Gastrocnemius medialis (tissue), 4 donors: ENCODE data around the gene SYT7. TPM values are rescaled to one million over a fixed set of nuclear protein-coding genes. Genes with fewer than 3 reads are reported as not detected.
A peak's percentile ranks its signal among the peaks of the same experiment; 100 is the strongest.
"Not testable (repeated sequence)": the region's sequence is repeated elsewhere in the genome, so short reads cannot be mapped to it uniquely, and the experiment has no call there.

Experiments
- ATAC-seq, 2 donors: fragments of 150-250 bp; one replicate each; pipeline ENCODE4 v1.9.1; 2016
- DNase-seq, 2 donors: peaks; one replicate each; pipeline ENCODE4 v3.0.0-alpha.2; 2019
- H3K27ac ChIP-seq, 4 donors: fragments of 200-600 bp; sonication (generic); 1 replicate in 1 of 4; 2 replicates in 3 of 4; pipeline ENCODE4 v1.5.1; 2016 to 2018; ENCODE audit warnings: mild to moderate bottlenecking in 2 of 4, moderate library complexity in 1 of 4
- H3K27me3 ChIP-seq, 3 donors: fragments of 200-600 bp; sonication (generic) in 2 of 3; 1 replicate in 1 of 3; 2 replicates in 2 of 3; pipeline versions ENCODE4 v1.5.1 to v1.6.0; 2016 to 2019; ENCODE audit warnings: mild to moderate bottlenecking in 1 of 3, moderate library complexity in 1 of 3
- H3K36me3 ChIP-seq, 2 donors: fragments of 200-600 bp; sonication (generic) in 1 of 2; one replicate each; pipeline ENCODE4 v1.5.1; 2017 to 2018
- H3K4me1 ChIP-seq, 2 donors: fragments of 200-600 bp; sonication (generic) in 1 of 2; one replicate each; pipeline ENCODE4 v1.5.1; 2016 to 2017; ENCODE audit warnings: mild to moderate bottlenecking in 2 of 2
- H3K4me3 ChIP-seq, 4 donors: fragments of 200-600 bp; sonication (generic) in 3 of 4; 1 replicate in 1 of 4; 2 replicates in 3 of 4; pipeline ENCODE4 v1.5.1; 2016 to 2019; ENCODE audit warnings: mild to moderate bottlenecking in 2 of 4
- H3K9me3 ChIP-seq, 3 donors: fragments of 200-600 bp; sonication (generic) in 2 of 3; 1 replicate in 1 of 3; 2 replicates in 2 of 3; pipeline ENCODE4 v1.5.1; 2016 to 2019
- POLR2A ChIP-seq, 2 donors: fragments of 450-650 bp; IDR thresholded peaks; one replicate each; pipeline ENCODE4 v1.6.1; 2017; ENCODE audit warnings: antibody characterized with exemption in 2 of 2, mild to moderate bottlenecking in 2 of 2, moderate library complexity in 2 of 2
- in situ Hi-C, 4 donors: fragments of 200-750 bp; cut with MboI; loops; one replicate each; pipeline versions ENCODE4 v1.15.0 to v1.8.0; 2017; ENCODE audit warnings: low sequenced_read_pairs in 4 of 4
- intact Hi-C: fragments of 100-400 bp; cut with DNase I; formaldehyde crosslinking; loops from one replicate; pipeline ENCODE4 v1.15.1; 2023; ENCODE audit warnings: low total_unique reads
- total RNA-seq, 4 donors: library from RNA; depleted of rRNA; stranded (reverse); fragments of >200 nt; gene quantifications; one replicate each; pipeline versions ENCODE4 v1.1.0 to v1.2.3, GENCODE V29; 2016
- TF ChIP-seq, protein P1 (sequence below), 5 experiments: fragments of 450-650 bp in 3 of 5; fragments of 200-600 bp in 2 of 5; sonication (generic) in 2 of 5; IDR thresholded peaks in 4 of 5; conservative IDR thresholded peaks in 1 of 5; 1 replicate in 4 of 5; 2 replicates in 1 of 5; pipeline ENCODE4 v1.5.1; 2016 to 2019; ENCODE audit warnings: antibody characterized with exemption in 5 of 5, mild to moderate bottlenecking in 3 of 5, moderate library complexity in 3 of 5

SYT7 gene
- total RNA-seq, 4 donors from 2014 or later, result 0.68 to 4.9 (median 1.4) TPM

DNA sequence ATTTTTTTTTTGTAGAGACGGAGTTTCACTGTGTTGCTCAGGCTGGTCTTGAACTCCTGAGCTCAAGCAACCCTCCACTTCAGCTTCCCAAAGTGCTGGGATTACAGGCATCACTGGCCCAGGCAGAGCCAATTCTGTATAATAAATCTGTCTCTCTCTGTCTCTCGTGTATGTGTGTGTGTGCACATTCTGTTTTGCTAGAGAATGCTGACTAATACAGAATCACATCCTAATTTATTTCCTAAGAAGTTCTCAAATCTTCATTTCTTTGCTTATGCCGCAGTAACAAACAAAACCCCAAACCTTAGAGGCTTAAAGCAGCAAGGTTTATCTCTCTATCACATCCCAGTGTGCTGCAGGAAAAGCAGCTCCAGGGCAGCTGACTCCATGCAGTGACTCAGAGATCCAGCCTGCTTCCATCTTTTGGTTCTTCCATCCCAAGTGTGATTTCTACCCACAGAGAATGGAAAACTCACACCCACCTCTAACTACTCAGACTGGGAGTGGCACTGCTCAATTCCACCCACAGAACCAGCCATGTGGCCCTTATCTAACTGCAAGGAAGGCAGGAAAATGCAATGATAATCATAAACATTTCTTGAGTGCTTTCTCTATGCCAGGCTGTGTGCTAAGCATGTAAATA lies 107.4 kb downstream of the SYT7 start:
- intact Hi-C loops (loop anchor here (1.0 kb wide), 1 partner anchor 25 kb away; no protein-coding TSS in a partner anchor), in situ Hi-C loops (loop anchor here in 2 of 4 donors (10.0 to 25.0 kb wide), 2 partner anchors 161 to 164 kb away; no protein-coding TSS in a partner anchor)
- H3K4me1 ChIP-seq, result peaks cover 13 to 26% of the 10 kb centered on the region in 2 donors
- DNase-seq (no peak), ATAC-seq (no peak)
- H3K9me3 ChIP-seq, result no peaks in the 10 kb centered on the region
- no peak overlapping the region for H3K4me3 ChIP-seq
- TF ChIP-seq, protein P1, sequence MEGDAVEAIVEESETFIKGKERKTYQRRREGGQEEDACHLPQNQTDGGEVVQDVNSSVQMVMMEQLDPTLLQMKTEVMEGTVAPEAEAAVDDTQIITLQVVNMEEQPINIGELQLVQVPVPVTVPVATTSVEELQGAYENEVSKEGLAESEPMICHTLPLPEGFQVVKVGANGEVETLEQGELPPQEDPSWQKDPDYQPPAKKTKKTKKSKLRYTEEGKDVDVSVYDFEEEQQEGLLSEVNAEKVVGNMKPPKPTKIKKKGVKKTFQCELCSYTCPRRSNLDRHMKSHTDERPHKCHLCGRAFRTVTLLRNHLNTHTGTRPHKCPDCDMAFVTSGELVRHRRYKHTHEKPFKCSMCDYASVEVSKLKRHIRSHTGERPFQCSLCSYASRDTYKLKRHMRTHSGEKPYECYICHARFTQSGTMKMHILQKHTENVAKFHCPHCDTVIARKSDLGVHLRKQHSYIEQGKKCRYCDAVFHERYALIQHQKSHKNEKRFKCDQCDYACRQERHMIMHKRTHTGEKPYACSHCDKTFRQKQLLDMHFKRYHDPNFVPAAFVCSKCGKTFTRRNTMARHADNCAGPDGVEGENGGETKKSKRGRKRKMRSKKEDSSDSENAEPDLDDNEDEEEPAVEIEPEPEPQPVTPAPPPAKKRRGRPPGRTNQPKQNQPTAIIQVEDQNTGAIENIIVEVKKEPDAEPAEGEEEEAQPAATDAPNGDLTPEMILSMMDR (IDR thresholded peaks at IDR 0.05 in 4 of 5, conservative IDR thresholded peaks at IDR 0.05 in 1 of 5), result no peak
- no peak for TF ChIP-seq POLR2A (IDR thresholded peaks at IDR 0.05)
- no peaks in the 10 kb centered on the region for H3K36me3 ChIP-seq
- H3K27ac ChIP-seq, result peak overlapping the region; percentile 88 to 91 (median 89)
- no peaks in the 10 kb centered on the region for H3K27me3 ChIP-seq

DNA sequence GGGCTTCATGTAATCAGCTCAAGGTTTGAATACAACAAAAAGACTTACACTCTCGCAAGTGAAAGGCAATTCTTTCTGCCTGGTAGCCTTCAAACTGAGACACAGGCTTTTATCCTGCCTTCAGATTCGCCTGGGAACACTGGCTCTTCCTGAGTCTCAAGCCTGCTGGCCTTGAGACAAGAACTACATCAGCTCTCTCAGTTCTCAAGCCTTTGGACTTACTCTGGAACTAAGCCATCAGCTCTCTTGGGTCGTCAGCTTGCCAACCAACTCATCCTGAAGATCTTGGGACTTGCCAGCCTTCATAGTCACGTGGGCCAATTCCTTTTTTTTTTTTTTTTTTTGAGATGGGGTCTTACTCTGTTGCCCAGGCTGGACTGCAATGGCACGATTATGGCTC lies 108.0 kb downstream of the SYT7 start:
- ATAC-seq, result peak; percentile 71 to 85
- in situ Hi-C loops, result loop anchor here in 2 of 4 donors (10.0 to 25.0 kb wide), 2 partner anchors 162 to 164 kb away; no protein-coding TSS in a partner anchor
- intact Hi-C loops, result loop anchor here (1.0 kb wide), 1 partner anchor 25 kb away; no protein-coding TSS in a partner anchor
- peak; percentile 63 to 77 for DNase-seq
- no peaks in the 10 kb centered on the region for H3K36me3 ChIP-seq
- no peaks in the 10 kb centered on the region for H3K27me3 ChIP-seq
- peak overlapping the region; percentile 88 to 91 (median 89) for H3K27ac ChIP-seq
- H3K4me1 ChIP-seq, result peaks cover 13 to 26% of the 10 kb centered on the region in 2 donors
- H3K9me3 ChIP-seq, result no peaks in the 10 kb centered on the region
- TF ChIP-seq, protein P1 (IDR thresholded peaks at IDR 0.05 in 4 of 5, conservative IDR thresholded peaks at IDR 0.05 in 1 of 5), result no peak
- no peak for TF ChIP-seq POLR2A (IDR thresholded peaks at IDR 0.05)
- peak overlapping the region in 1 of 4 donors; percentile 17 for H3K4me3 ChIP-seq

DNA sequence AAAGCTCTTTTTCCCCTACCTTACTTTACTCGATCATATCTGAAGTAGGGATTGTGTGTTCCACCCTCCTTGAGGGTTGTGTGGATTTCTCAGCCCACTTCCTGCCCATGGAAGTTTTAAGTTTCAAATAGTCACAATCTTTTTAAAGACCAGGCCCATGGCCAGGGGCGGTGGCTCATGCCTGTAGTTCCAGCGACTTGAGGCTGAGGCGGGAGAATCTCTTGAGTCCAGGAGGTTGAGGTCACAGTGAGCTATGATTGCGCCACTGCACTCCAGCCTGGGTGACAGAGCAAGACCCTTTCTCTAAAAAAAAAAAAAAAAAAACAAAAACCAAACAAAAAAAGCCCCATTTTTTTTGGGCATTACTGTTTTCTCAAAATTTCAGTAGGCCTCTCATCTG lies 108.6 kb downstream of the SYT7 start:
- no peaks in the 10 kb centered on the region for H3K27me3 ChIP-seq
- ATAC-seq (peak; percentile 90 to 94), DNase-seq (peak; percentile 79 to 96)
- peak overlapping the region in 2 of 4 donors; percentile 3 to 17 for H3K4me3 ChIP-seq
- H3K9me3 ChIP-seq, result no peaks in the 10 kb centered on the region
- peak overlapping the region; percentile 88 to 91 (median 89) for H3K27ac ChIP-seq
- in situ Hi-C loops, result loop anchor here in 2 of 4 donors (10.0 to 25.0 kb wide), 2 partner anchors 163 to 165 kb away; no protein-coding TSS in a partner anchor
- intact Hi-C loops, result no loop called here
- TF ChIP-seq, protein P1 (IDR thresholded peaks at IDR 0.05 in 4 of 5, conservative IDR thresholded peaks at IDR 0.05 in 1 of 5), result no peak
- TF ChIP-seq POLR2A (IDR thresholded peaks at IDR 0.05), result no peak
- H3K4me1 ChIP-seq, result peaks cover 13 to 21% of the 10 kb centered on the region in 2 donors
- H3K36me3 ChIP-seq, result no peaks in the 10 kb centered on the region

DNA sequence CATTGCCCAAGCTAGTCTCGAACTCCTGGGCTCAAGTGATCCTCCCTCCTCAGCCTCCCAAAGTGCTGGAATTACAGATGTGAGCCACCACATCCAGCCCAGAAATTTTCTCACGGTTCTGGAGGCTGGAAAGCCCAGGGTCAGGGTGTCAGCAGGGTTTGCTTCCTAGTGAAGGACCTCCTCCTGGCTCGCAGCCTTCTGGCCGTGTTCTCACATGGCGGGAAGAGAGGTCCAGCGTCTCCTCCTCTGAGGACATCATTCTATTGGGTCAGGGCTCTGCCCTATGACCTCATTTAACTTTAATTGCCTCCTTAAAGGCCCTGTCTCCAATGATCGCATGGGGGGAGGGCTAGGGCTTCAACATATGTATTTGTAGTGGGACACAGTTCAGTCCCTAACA lies 112.9 kb downstream of the SYT7 start:
- no peaks in the 10 kb centered on the region for H3K36me3 ChIP-seq
- intact Hi-C loops (no loop called here), in situ Hi-C loops (loop anchor here in 1 of 4 donors (25.0 kb wide), 1 partner anchor 169 kb away; no protein-coding TSS in a partner anchor)
- no peak overlapping the region for H3K4me3 ChIP-seq
- no peak for ATAC-seq
- peak overlapping the region; percentile 37 to 49 (median 40) for H3K27ac ChIP-seq
- peaks cover 13 to 14% of the 10 kb centered on the region in 2 donors for H3K4me1 ChIP-seq
- no peak for DNase-seq
- TF ChIP-seq, protein P1 (IDR thresholded peaks at IDR 0.05 in 4 of 5, conservative IDR thresholded peaks at IDR 0.05 in 1 of 5), result no peak
- TF ChIP-seq POLR2A (IDR thresholded peaks at IDR 0.05), result no peak
- H3K27me3 ChIP-seq, result no peaks in the 10 kb centered on the region
- no peaks in the 10 kb centered on the region for H3K9me3 ChIP-seq

DNA sequence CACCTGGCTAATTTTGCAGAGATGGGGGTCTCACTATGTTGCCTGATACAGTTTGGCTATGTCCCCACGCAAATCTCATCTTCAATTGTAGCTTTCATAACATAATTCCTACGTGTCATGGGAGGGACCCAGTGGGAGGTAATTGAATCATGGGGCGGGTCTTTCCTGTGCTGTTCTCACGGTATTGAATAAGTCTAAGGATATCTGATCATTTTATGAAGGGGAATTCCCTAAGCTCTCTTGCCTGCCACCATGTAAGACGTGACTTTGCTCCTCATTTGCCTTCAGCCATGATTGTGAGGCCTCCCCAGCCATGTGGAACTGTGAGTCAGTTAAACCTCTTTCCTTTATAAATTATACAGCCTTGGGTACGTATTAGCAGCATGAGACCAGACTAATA lies 113.3 kb downstream of the SYT7 start:
- H3K27ac ChIP-seq, result peak overlapping the region; percentile 37 to 49 (median 40)
- H3K9me3 ChIP-seq, ATAC-seq, intact Hi-C loops, H3K36me3 ChIP-seq, H3K27me3 ChIP-seq, DNase-seq, H3K4me3 ChIP-seq: not testable (repeated sequence)
- H3K4me1 ChIP-seq, result peaks cover 10 to 11% of the 10 kb centered on the region in 2 donors
- in situ Hi-C loops, result loop anchor here in 1 of 4 donors (25.0 kb wide), 1 partner anchor 170 kb away; no protein-coding TSS in a partner anchor
